ENCODE measurements around the gene RTN4.
"Not testable (repeated sequence)": the region's sequence is repeated elsewhere in the genome, so short reads cannot be mapped to it uniquely, and the experiment has no call there.

Gene RTN4

GRCh38 chr2:55056024-55056521, 5.8 kb upstream of the RTN4 start:
- no peak for DNase-seq (ENCODE audit: low spot score)
- no peaks in the 10 kb centered on the region for H3K9me3 Mint-ChIP-seq
- peaks cover under 1% of the 10 kb centered on the region for H3K36me3 Mint-ChIP-seq (ENCODE audit: low read depth)
- H3K27ac Mint-ChIP-seq: no peak overlapping the region
- peaks cover 27% of the 10 kb centered on the region for H3K4me1 Mint-ChIP-seq (ENCODE audit: low read depth)
- H3K27me3 Mint-ChIP-seq (ENCODE audit: low read depth): no peaks in the 10 kb centered on the region
- H3K4me3 Mint-ChIP-seq: no peak overlapping the region

GRCh38 chr2:55054106-55054875, 4.0 kb upstream of the RTN4 start:
- H3K9me3 Mint-ChIP-seq: no peaks in the 10 kb centered on the region
- H3K36me3 Mint-ChIP-seq (ENCODE audit: low read depth): peaks cover 5% of the 10 kb centered on the region
- peak; percentile 14 for DNase-seq (ENCODE audit: low spot score)
- H3K4me3 Mint-ChIP-seq: peak overlapping the region; percentile 46
- peak overlapping the region; percentile 21 for H3K27ac Mint-ChIP-seq
- peaks cover 31% of the 10 kb centered on the region for H3K4me1 Mint-ChIP-seq (ENCODE audit: low read depth)
- no peaks in the 10 kb centered on the region for H3K27me3 Mint-ChIP-seq (ENCODE audit: low read depth)

- H3K4me1 Mint-ChIP-seq (ENCODE audit: low read depth): peaks cover 31% of the 10 kb centered on the region
- not testable (repeated sequence) for H3K27ac Mint-ChIP-seq; H3K27me3 Mint-ChIP-seq (ENCODE audit: low read depth); DNase-seq (ENCODE audit: low spot score); H3K9me3 Mint-ChIP-seq; H3K36me3 Mint-ChIP-seq (ENCODE audit: low read depth); H3K4me3 Mint-ChIP-seq
Measured at GRCh38 chr2:55053225-55053624, 3.0 kb upstream of the RTN4 start.

GRCh38 chr2:55052129-55053061, 2.1 kb upstream of the RTN4 start:
- DNase-seq (ENCODE audit: low spot score): no peak
- Mint-ChIP-seq H3K4me3 (peak overlapping the region; percentile 58), H3K27me3 (ENCODE audit: low read depth) (no peaks in the 10 kb centered on the region), H3K27ac (peak overlapping the region; percentile 17), H3K9me3 (no peaks in the 10 kb centered on the region), H3K4me1 (ENCODE audit: low read depth) (peaks cover 37% of the 10 kb centered on the region), H3K36me3 (ENCODE audit: low read depth) (peaks cover 9% of the 10 kb centered on the region)

GRCh38 chr2:55051026-55051866, 995 bp upstream of the RTN4 start:
- Mint-ChIP-seq H3K4me1 (ENCODE audit: low read depth) (peaks cover 48% of the 10 kb centered on the region), H3K4me3 (peak overlapping the region; percentile 100), H3K36me3 (ENCODE audit: low read depth) (peaks cover 15% of the 10 kb centered on the region), H3K27ac (peak overlapping the region; percentile 100), H3K27me3 (ENCODE audit: low read depth) (no peaks in the 10 kb centered on the region), H3K9me3 (no peaks in the 10 kb centered on the region)
- peak; percentile 48 for DNase-seq (ENCODE audit: low spot score)

- Mint-ChIP-seq H3K27me3 (ENCODE audit: low read depth) (no peaks in the 10 kb centered on the region), H3K4me3 (peak overlapping the region; percentile 100)
Measured at GRCh38 chr2:55049821-55050099, 491 bp downstream of the RTN4 start.

GRCh38 chr2:55049043-55049820, 1.0 kb downstream of the RTN4 start:
- H3K9me3 Mint-ChIP-seq: no peaks in the 10 kb centered on the region
- peaks cover 16% of the 10 kb centered on the region for H3K36me3 Mint-ChIP-seq (ENCODE audit: low read depth)
- H3K4me3 Mint-ChIP-seq: peak overlapping the region; percentile 88
- peak; percentile 68 for DNase-seq (ENCODE audit: low spot score)
- H3K27me3 Mint-ChIP-seq (ENCODE audit: low read depth): no peaks in the 10 kb centered on the region
- peaks cover 45% of the 10 kb centered on the region for H3K4me1 Mint-ChIP-seq (ENCODE audit: low read depth)
- H3K27ac Mint-ChIP-seq: peak overlapping the region; percentile 88

More at GRCh38 chr2:55049821-55050099, 491 bp downstream of the RTN4 start:
- H3K4me1 Mint-ChIP-seq (ENCODE audit: low read depth): peaks cover 50% of the 10 kb centered on the region
- no peaks in the 10 kb centered on the region for H3K9me3 Mint-ChIP-seq
- H3K27ac Mint-ChIP-seq: no peak overlapping the region
- DNase-seq (ENCODE audit: low spot score): no peak
- peaks cover 16% of the 10 kb centered on the region for H3K36me3 Mint-ChIP-seq (ENCODE audit: low read depth)

GRCh38 chr2:55048508-55049042, 1.7 kb downstream of the RTN4 start:
- Mint-ChIP-seq H3K27me3 (ENCODE audit: low read depth) (no peaks in the 10 kb centered on the region), H3K27ac (peak overlapping the region; percentile 88), H3K36me3 (ENCODE audit: low read depth) (peaks cover 16% of the 10 kb centered on the region), H3K4me1 (ENCODE audit: low read depth) (peaks cover 42% of the 10 kb centered on the region), H3K9me3 (no peaks in the 10 kb centered on the region), H3K4me3 (peak overlapping the region; percentile 88)
- DNase-seq (ENCODE audit: low spot score): no peak

- Mint-ChIP-seq H3K4me1 (ENCODE audit: low read depth) (peaks cover 42% of the 10 kb centered on the region), H3K27me3 (ENCODE audit: low read depth) (no peaks in the 10 kb centered on the region), H3K36me3 (ENCODE audit: low read depth) (peaks cover 16% of the 10 kb centered on the region), H3K27ac (peak overlapping the region; percentile 77), H3K4me3 (peak overlapping the region; percentile 88), H3K9me3 (no peaks in the 10 kb centered on the region)
- no peak for DNase-seq (ENCODE audit: low spot score)
Measured at GRCh38 chr2:55047677-55048299, 2.5 kb downstream of the RTN4 start.

GRCh38 chr2:55045780-55046179, 4.5 kb downstream of the RTN4 start:
- no peak overlapping the region for H3K4me3 Mint-ChIP-seq
- no peak overlapping the region for H3K27ac Mint-ChIP-seq
- H3K36me3 Mint-ChIP-seq (ENCODE audit: low read depth): peaks cover 14% of the 10 kb centered on the region
- H3K4me1 Mint-ChIP-seq (ENCODE audit: low read depth): peaks cover 27% of the 10 kb centered on the region
- DNase-seq (ENCODE audit: low spot score): no peak
- no peaks in the 10 kb centered on the region for H3K27me3 Mint-ChIP-seq (ENCODE audit: low read depth)
- H3K9me3 Mint-ChIP-seq: no peaks in the 10 kb centered on the region

GRCh38 chr2:55043841-55044240, 6.4 kb downstream of the RTN4 start:
- Mint-ChIP-seq H3K4me1 (ENCODE audit: low read depth) (peaks cover 31% of the 10 kb centered on the region), H3K4me3 (no peak overlapping the region), H3K36me3 (ENCODE audit: low read depth) (peaks cover 15% of the 10 kb centered on the region), H3K27me3 (ENCODE audit: low read depth) (no peaks in the 10 kb centered on the region), H3K9me3 (peaks cover 3% of the 10 kb centered on the region), H3K27ac (no peak overlapping the region)
- DNase-seq (ENCODE audit: low spot score): no peak

- Mint-ChIP-seq H3K9me3 (peaks cover 26% of the 10 kb centered on the region), H3K4me3 (no peak overlapping the region), H3K27me3 (ENCODE audit: low read depth) (no peaks in the 10 kb centered on the region), H3K36me3 (ENCODE audit: low read depth) (peaks cover 35% of the 10 kb centered on the region), H3K4me1 (ENCODE audit: low read depth) (peaks cover 36% of the 10 kb centered on the region), H3K27ac (no peak overlapping the region)
- no peak for DNase-seq (ENCODE audit: low spot score)
Measured at GRCh38 chr2:55038428-55038827, 11.8 kb downstream of the RTN4 start.

All from T-helper 2 cell treated with Interferon-gamma antibody and Interleukin-4, amounts not matched to agents 5 μg/mL and 100 μg/mL, for 36 hours (primary cell).